HepG2 (cell line): ENCODE data around the gene SCUBE1. TPM values are rescaled to one million over a fixed set of nuclear protein-coding genes. Genes with fewer than 3 reads are reported as not detected.

ENCODE experiments used
- ATAC-seq: fragments of 200-7000 bp; cut with Tn5 transposase; 3 replicates; pipeline ENCODE4 v1.9.1; 2020; ENCODE audit warnings: mild to moderate bottlenecking, moderate library complexity
- BruUV-seq: library from RNA; stranded (reverse); fragments of 400-500 nt; replicated peaks from 2 replicates; lab custom pipeline; 2021; lab: Mats Ljungman, UMichigan
- CTCF ChIA-PET: fragments of 300-600 bp; formaldehyde crosslinking; extraction: SDS; loops from one replicate; lab custom pipeline; 2021; ENCODE audit warnings: low total read pairs, inconsistent platforms, low intra/inter-chr PET ratio; lab: Yijun Ruan, JAX
- POLR2A ChIA-PET: fragments of 350-600 bp; sonication (Branson Sonifier 250); formaldehyde crosslinking; loops from one replicate; lab custom pipeline; 2020; ENCODE audit warnings: antibody characterized with exemption, inconsistent platforms; lab: Yijun Ruan, JAX
- DNase-seq: peaks from one replicate; pipeline ENCODE4 v3.0.0-alpha.2; 2015; ENCODE audit warnings: low spot score
- FAIRE-seq: peaks from 3 replicates; lab custom pipeline; 2011; peaks lifted over from hg19 to GRCh38; lab: Jason Lieb, UNC
- H2AFZ ChIP-seq: one replicate; pipeline ENCODE4 v1.6.1; 2011; ENCODE audit warnings: low read length, inconsistent platforms
- H3K27ac ChIP-seq: fragments of 300-600 bp; 3 replicates; pipeline ENCODE4 v1.8.0; 2011; ENCODE audit warnings: mixed run types, mild to moderate bottlenecking, mixed read lengths, low read length, inconsistent platforms; ENCODE audit not compliant: insufficient read depth; ENCODE audit errors: extremely low read length
- H3K27me3 ChIP-seq, 2 experiments: fragments of 200-600 bp in 1 of 2; 2 replicates in 1 of 2; 3 replicates in 1 of 2; pipeline versions ENCODE4 v1.6.0 to v1.8.0; 2011; ENCODE audit warnings: low read length in 2 of 2, mild to moderate bottlenecking in 2 of 2, moderate library complexity in 2 of 2, inconsistent platforms in 1 of 2; ENCODE audit not compliant: insufficient read depth in 2 of 2, control insufficient read depth in 1 of 2
- H3K36me3 ChIP-seq, 2 experiments: fragments of 200-600 bp in 1 of 2; replicated peaks in 1 of 2; 2 replicates in 1 of 2; 3 replicates in 1 of 2; pipeline versions ENCODE4 v1.5.1 to v1.8.0; 2011; ENCODE audit warnings: low read length in 2 of 2, inconsistent platforms in 1 of 2; ENCODE audit not compliant: insufficient read depth in 2 of 2, control insufficient read depth in 1 of 2
- H3K4me1 ChIP-seq: 2 replicates; pipeline ENCODE4 v1.5.1; 2012; ENCODE audit warnings: low read length, inconsistent platforms; ENCODE audit not compliant: insufficient read depth
- H3K4me2 ChIP-seq: 2 replicates; pipeline ENCODE4 v1.6.0; 2011; ENCODE audit warnings: low read depth, low read length, inconsistent platforms
- H3K4me3 ChIP-seq, 3 experiments: fragments of 200-600 bp in 1 of 3; sonication (generic), shearing (Covaris generic) in 1 of 3; replicated peaks in 1 of 3; 2 replicates each; pipeline ENCODE4 v1.5.1; 2011 to 2016; ENCODE audit warnings: low read length in 3 of 3, inconsistent platforms in 2 of 3, low read depth in 2 of 3, mild to moderate bottlenecking in 2 of 3, control low read depth in 1 of 3, mixed read lengths in 1 of 3; ENCODE audit not compliant: insufficient read depth in 1 of 3
- H3K79me2 ChIP-seq: one replicate; pipeline ENCODE4 v1.6.1; 2011; ENCODE audit warnings: low read length, inconsistent platforms; ENCODE audit not compliant: insufficient read depth
- H3K9ac ChIP-seq: 2 replicates; pipeline ENCODE4 v1.6.0; 2011; ENCODE audit warnings: mild to moderate bottlenecking, low read depth, low read length, inconsistent platforms; ENCODE audit not compliant: insufficient read depth
- H3K9me3 ChIP-seq: 2 replicates; pipeline ENCODE4 v1.5.1; 2012; ENCODE audit warnings: mild to moderate bottlenecking, low read length
- H4K20me1 ChIP-seq: 2 replicates; pipeline ENCODE4 v1.6.0; 2011; ENCODE audit warnings: inconsistent platforms, mild to moderate bottlenecking, low read length, moderate library complexity; ENCODE audit not compliant: insufficient read depth
- BCLAF1 ChIP-seq: fragments of 450-650 bp; IDR thresholded peaks from 2 replicates; pipeline ENCODE4 v1.6.1; 2017; ENCODE audit warnings: mild to moderate bottlenecking
- DDIT3 ChIP-seq: sonication (generic); formaldehyde crosslinking; IDR thresholded peaks from 2 replicates; pipeline ENCODE4 v1.4.0; 2020; ENCODE audit warnings: mild to moderate bottlenecking, missing genetic modification reagents
- ELF1 ChIP-seq: sonication (generic); formaldehyde crosslinking; IDR thresholded peaks from 2 replicates; pipeline ENCODE4 v1.4.0; 2020; ENCODE audit warnings: missing genetic modification reagents
- HCFC1 ChIP-seq: fragments of 150-350 bp; IDR thresholded peaks from 2 replicates; pipeline ENCODE4 v1.6.1; 2014; ENCODE audit warnings: low read depth, low read length
- MATR3 ChIP-seq: sonication (generic); formaldehyde crosslinking; IDR thresholded peaks from 2 replicates; pipeline ENCODE4 v1.4.0; 2020; ENCODE audit warnings: missing genetic modification reagents
- ZFAT ChIP-seq: sonication (generic); formaldehyde crosslinking; conservative IDR thresholded peaks from 2 replicates; pipeline ENCODE4 v1.8.1; 2023; ENCODE audit warnings: missing genetic modification reagents, inconsistent platforms
- ZNF276 ChIP-seq: sonication (generic); formaldehyde crosslinking; IDR thresholded peaks from 2 replicates; pipeline ENCODE4 v1.4.0; 2020; ENCODE audit warnings: mild to moderate bottlenecking, low read depth, missing genetic modification reagents
- ZNF362 ChIP-seq: sonication (generic); formaldehyde crosslinking; IDR thresholded peaks from 2 replicates; pipeline ENCODE4 v1.4.0; 2020; ENCODE audit warnings: missing genetic modification reagents, mild to moderate bottlenecking, borderline replicate concordance
- ZNF501 ChIP-seq: sonication (generic); formaldehyde crosslinking; IDR thresholded peaks from 2 replicates; pipeline ENCODE4 v1.5.1; 2020; ENCODE audit warnings: mild to moderate bottlenecking, moderate library complexity, missing genetic modification reagents
- ZNF724P ChIP-seq: sonication (generic); formaldehyde crosslinking; IDR thresholded peaks from 2 replicates; pipeline ENCODE4 v1.8.0; 2022; ENCODE audit warnings: missing genetic modification reagents, borderline replicate concordance
- WGBS: methylation state at CpG from one replicate; pipeline ENCODE4 v1.1.6; 2017; ENCODE audit warnings: low lambda C conversion rate; 5-methylcytosine and 5-hydroxymethylcytosine counted together
- in situ Hi-C: cut with HindIII; loops from 2 replicates; pipeline ENCODE4 v1.10.0; 2017; ENCODE audit warnings: low pct_unique_long_range_greater_than_20kb; ENCODE audit not compliant: extremely low pct_ligation_motif_present
- intact Hi-C: fragments of 100-400 bp; cut with micrococcal nuclease; formaldehyde crosslinking; loops from one replicate; pipeline ENCODE4 v1.10.0; 2022; ENCODE audit not compliant: unreplicated experiment
- polyA plus RNA-seq, 8 experiments: library from polyadenylated mRNA; depleted of rRNA in 3 of 8; stranded (reverse) in 7 of 8; unstranded in 1 of 8; fragments of >200 nt; fragmentation: Illumina TruSeq in 4 of 8; extraction: Trizol in 4 of 8; gene quantifications; 2 replicates each; pipeline versions ENCODE4 v1.2.1 to v1.2.3, GENCODE V29; 2011 to 2016; ENCODE audit warnings: low read depth in 4 of 8, missing spikeins in 1 of 8, mixed read lengths in 1 of 8; ENCODE audit not compliant: insufficient read depth in 1 of 8
- total RNA-seq, 5 experiments: library from RNA; depleted of rRNA; stranded (reverse); fragments of >200 nt; fragmentation: Illumina TruSeq; extraction: Trizol; gene quantifications; 2 replicates each; pipeline ENCODE4 v1.2.3, GENCODE V29; 2016; ENCODE audit warnings: low read depth in 1 of 5
- TF ChIP-seq, protein P1 (sequence below), 2 experiments: sonication (generic) in 1 of 2; formaldehyde crosslinking in 1 of 2; IDR thresholded peaks; 2 replicates each; pipeline versions ENCODE4 v1.4.0 to v1.6.1; 2016 to 2020; ENCODE audit warnings: borderline replicate concordance in 1 of 2, low read depth in 1 of 2, mild to moderate bottlenecking in 1 of 2, missing genetic modification reagents in 1 of 2

Gene SCUBE1
- total and polyA plus RNA-seq, 2 of the 13 experiments (the other 11 are each of a cell fraction or from before 2014, with no cell fraction given), result under 0.01 to 0.05 TPM

DNA sequence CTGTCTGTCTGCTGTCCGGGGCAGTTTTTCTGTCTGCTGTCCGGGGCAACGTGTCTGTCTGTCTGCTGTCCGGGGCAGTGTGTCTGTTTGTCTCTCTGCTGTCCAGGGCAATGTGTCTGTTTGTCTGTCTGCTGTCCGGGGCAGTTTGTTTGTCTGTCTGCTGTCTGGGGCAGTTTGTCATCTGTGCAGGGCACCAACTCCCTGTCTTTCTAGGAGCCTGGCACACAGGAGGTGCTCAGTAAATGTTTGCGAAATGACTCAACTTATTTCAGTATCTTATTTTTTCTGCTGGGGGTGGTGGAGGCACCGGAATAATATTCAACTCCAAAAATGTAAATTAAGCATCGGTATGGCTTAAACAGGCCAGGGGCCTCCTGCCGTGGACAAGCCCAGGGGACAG lies 144.2 kb downstream of the SCUBE1 start (continued):
- TF ChIP-seq, protein P1, sequence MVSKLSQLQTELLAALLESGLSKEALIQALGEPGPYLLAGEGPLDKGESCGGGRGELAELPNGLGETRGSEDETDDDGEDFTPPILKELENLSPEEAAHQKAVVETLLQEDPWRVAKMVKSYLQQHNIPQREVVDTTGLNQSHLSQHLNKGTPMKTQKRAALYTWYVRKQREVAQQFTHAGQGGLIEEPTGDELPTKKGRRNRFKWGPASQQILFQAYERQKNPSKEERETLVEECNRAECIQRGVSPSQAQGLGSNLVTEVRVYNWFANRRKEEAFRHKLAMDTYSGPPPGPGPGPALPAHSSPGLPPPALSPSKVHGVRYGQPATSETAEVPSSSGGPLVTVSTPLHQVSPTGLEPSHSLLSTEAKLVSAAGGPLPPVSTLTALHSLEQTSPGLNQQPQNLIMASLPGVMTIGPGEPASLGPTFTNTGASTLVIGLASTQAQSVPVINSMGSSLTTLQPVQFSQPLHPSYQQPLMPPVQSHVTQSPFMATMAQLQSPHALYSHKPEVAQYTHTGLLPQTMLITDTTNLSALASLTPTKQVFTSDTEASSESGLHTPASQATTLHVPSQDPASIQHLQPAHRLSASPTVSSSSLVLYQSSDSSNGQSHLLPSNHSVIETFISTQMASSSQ (IDR thresholded peaks at IDR 0.05; ENCODE audit: low read depth), result no peak
- TF ChIP-seq, protein P1 (CRISPR knock-in tag; IDR thresholded peaks at IDR 0.05; ENCODE audit: borderline replicate concordance), result no peak
- TF ChIP-seq ZNF501 (CRISPR knock-in tag), result no peak
- no peak for TF ChIP-seq ELF1 (CRISPR knock-in tag)
- TF ChIP-seq ZFAT (CRISPR knock-in tag), result no peak
- no peak for TF ChIP-seq ZNF276 (CRISPR knock-in tag)

- Histone ChIP-seq H3K27ac (no peak overlapping the region), H3K4me1 (peaks cover 16% of the 10 kb centered on the region), H2AFZ (no peak overlapping the region), H3K4me2 (no peak overlapping the region), H3K4me3 (no peak overlapping the region), H3K27me3 (peaks cover 6 to 71% of the 10 kb centered on the region in 2 experiments), H3K9me3 (no peaks in the 10 kb centered on the region), H3K36me3 (no peaks in the 10 kb centered on the region), H4K20me1 (no peaks in the 10 kb centered on the region), H3K79me2 (no peaks in the 10 kb centered on the region), H3K9ac (no peak overlapping the region)
- in situ Hi-C loops (no loop called here), intact Hi-C loops (no loop called here)
- ATAC-seq, result no peak; the same call in 1 of the 3 replicates
- TF ChIP-seq ZNF362 (CRISPR knock-in tag) (no peak), BCLAF1 (no peak), DDIT3 (CRISPR knock-in tag) (no peak), ZNF724P (no peak), HCFC1 (no peak), MATR3 (no peak)
- 6% methylated on average over 2 of the region's 5 CpGs for WGBS
- no peak for DNase-seq
- CTCF ChIA-PET, result no interaction called here
- no TSS peak for BruUV-seq
- no peak for FAIRE-seq
- POLR2A ChIA-PET, result no interaction called here
These were observed 145.0 kb downstream of the SCUBE1 start for GRCh38 chr22:43198126-43198525.
